CD4-positive, alpha-beta T cell treated with Interleukin-4 for 1 hour (primary cell): ENCODE measurements around the gene RSPRY1.
"Not testable (repeated sequence)": the region's sequence is repeated elsewhere in the genome, so short reads cannot be mapped to it uniquely, and the experiment has no call there.

Source experiments
- DNase-seq, 2 donors: peaks; one replicate each; pipeline ENCODE4 v3.0.0-alpha.2; 2020 to 2022

Gene RSPRY1

GRCh38 chr16:57273826-57274225, 87.7 kb downstream of the RSPRY1 start:
- no peak for DNase-seq

- DNase-seq: not testable (repeated sequence)
These were observed 89.8 kb downstream of the RSPRY1 start for GRCh38 chr16:57275946-57276345.

- DNase-seq: no peak
These were observed 90.5 kb downstream of the RSPRY1 start for GRCh38 chr16:57276596-57276995.

GRCh38 chr16:57277586-57277985, 91.5 kb downstream of the RSPRY1 start:
- peak; percentile 70 to 78 for DNase-seq

GRCh38 chr16:57278494-57278893, 92.4 kb downstream of the RSPRY1 start:
- no peak for DNase-seq

- DNase-seq: no peak
These were observed 93.9 kb downstream of the RSPRY1 start for GRCh38 chr16:57279780-57280638.

GRCh38 chr16:57281791-57282190, 95.7 kb downstream of the RSPRY1 start:
- no peak for DNase-seq

GRCh38 chr16:57282510-57283213, 96.5 kb downstream of the RSPRY1 start:
- DNase-seq: no peak

GRCh38 chr16:57283214-57283958, 97.3 kb downstream of the RSPRY1 start:
- DNase-seq: no peak

- DNase-seq: no peak
These were observed 97.8 kb downstream of the RSPRY1 start for GRCh38 chr16:57283959-57284208.

- peak; percentile 19 to 43 for DNase-seq
These were observed 98.3 kb downstream of the RSPRY1 start, which contains the start of gene PLLP for GRCh38 chr16:57284209-57284951. PLLP (minus strand) TSS chr16:57284672; CDS start chr16:57284540, 132 bp downstream.

- DNase-seq: no peak
These were observed 98.8 kb downstream of the RSPRY1 start for GRCh38 chr16:57284952-57285363.

- DNase-seq: no peak
These were observed 99.2 kb downstream of the RSPRY1 start for GRCh38 chr16:57285379-57285778.

- no peak for DNase-seq
These were observed 103.5 kb downstream of the RSPRY1 start for GRCh38 chr16:57289391-57290257.
